ENCODE data around the gene INPP1.

- TF ChIP-seq ZNF396 (CRISPR knock-in tag; IDR thresholded peaks at IDR 0.05; ENCODE audit: borderline replicate concordance) = no peak
- TF ChIP-seq, protein P1, sequence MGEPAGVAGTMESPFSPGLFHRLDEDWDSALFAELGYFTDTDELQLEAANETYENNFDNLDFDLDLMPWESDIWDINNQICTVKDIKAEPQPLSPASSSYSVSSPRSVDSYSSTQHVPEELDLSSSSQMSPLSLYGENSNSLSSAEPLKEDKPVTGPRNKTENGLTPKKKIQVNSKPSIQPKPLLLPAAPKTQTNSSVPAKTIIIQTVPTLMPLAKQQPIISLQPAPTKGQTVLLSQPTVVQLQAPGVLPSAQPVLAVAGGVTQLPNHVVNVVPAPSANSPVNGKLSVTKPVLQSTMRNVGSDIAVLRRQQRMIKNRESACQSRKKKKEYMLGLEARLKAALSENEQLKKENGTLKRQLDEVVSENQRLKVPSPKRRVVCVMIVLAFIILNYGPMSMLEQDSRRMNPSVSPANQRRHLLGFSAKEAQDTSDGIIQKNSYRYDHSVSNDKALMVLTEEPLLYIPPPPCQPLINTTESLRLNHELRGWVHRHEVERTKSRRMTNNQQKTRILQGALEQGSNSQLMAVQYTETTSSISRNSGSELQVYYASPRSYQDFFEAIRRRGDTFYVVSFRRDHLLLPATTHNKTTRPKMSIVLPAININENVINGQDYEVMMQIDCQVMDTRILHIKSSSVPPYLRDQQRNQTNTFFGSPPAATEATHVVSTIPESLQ (CRISPR knock-in tag; IDR thresholded peaks at IDR 0.05) = no peak
- no peak for TF ChIP-seq CTCF (IDR thresholded peaks at IDR 0.05)
- TF ChIP-seq, protein P2, sequence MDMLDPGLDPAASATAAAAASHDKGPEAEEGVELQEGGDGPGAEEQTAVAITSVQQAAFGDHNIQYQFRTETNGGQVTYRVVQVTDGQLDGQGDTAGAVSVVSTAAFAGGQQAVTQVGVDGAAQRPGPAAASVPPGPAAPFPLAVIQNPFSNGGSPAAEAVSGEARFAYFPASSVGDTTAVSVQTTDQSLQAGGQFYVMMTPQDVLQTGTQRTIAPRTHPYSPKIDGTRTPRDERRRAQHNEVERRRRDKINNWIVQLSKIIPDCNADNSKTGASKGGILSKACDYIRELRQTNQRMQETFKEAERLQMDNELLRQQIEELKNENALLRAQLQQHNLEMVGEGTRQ (CRISPR knock-in tag; IDR thresholded peaks at IDR 0.05) = no peak
- TF ChIP-seq RELA (CRISPR knock-in tag; IDR thresholded peaks at IDR 0.05; ENCODE audit: borderline replicate concordance) = no peak
- TF ChIP-seq JUN (CRISPR knock-in tag; IDR thresholded peaks at IDR 0.05) = no peak
Measured at GRCh38 chr2:190302052-190302451, 41.3 kb upstream of the INPP1 start.

Measured in WTC11 (cell line).